GM18499 (cell line): ENCODE measurements around the gene C1orf56.
"Not testable (repeated sequence)": the region's sequence is repeated elsewhere in the genome, so short reads cannot be mapped to it uniquely, and the experiment has no call there.

ENCODE experiments used
- ATAC-seq: cut with Tn5 transposase; IDR thresholded peaks from one replicate; pipeline ENCODE4 v1.9.1; 2021; ENCODE audit warnings: moderate number of reproducible peaks; ENCODE audit not compliant: insufficient read depth, unreplicated experiment

Gene C1orf56

GRCh38 chr1:151060007-151060656 is 12.6 kb downstream of the C1orf56 start, which contains the start of gene MLLT11:
TSS of gene MLLT11 (plus strand) at chr1:151060397. CDS start at chr1:151067225, 6,828 bp downstream.
- ATAC-seq, result no peak

- ATAC-seq, result no peak
Observed at GRCh38 chr1:151060657-151061421, 13.3 kb downstream of the C1orf56 start.

GRCh38 chr1:151061704-151062103 is 14.2 kb downstream of the C1orf56 start:
- no peak for ATAC-seq

- ATAC-seq, result no peak
Observed at GRCh38 chr1:151062741-151063371, 15.3 kb downstream of the C1orf56 start.

GRCh38 chr1:151065089-151065645 is 17.6 kb downstream of the C1orf56 start:
- no peak for ATAC-seq

GRCh38 chr1:151067185-151067584 is 19.6 kb downstream of the C1orf56 start:
- ATAC-seq, result no peak

- no peak for ATAC-seq
Observed at GRCh38 chr1:151069103-151069486, 21.5 kb downstream of the C1orf56 start.

GRCh38 chr1:151070474-151071276 is 23.1 kb downstream of the C1orf56 start, which contains the start of gene GABPB2:
TSS of gene GABPB2 (plus strand) at chr1:151070761. CDS start at chr1:151088190, 17,429 bp downstream.
- ATAC-seq, result no peak

GRCh38 chr1:151072224-151072623 is 24.7 kb downstream of the C1orf56 start:
- no peak for ATAC-seq

GRCh38 chr1:151085953-151086559 is 38.5 kb downstream of the C1orf56 start:
- no peak for ATAC-seq

- ATAC-seq, result not testable (repeated sequence)
Observed at GRCh38 chr1:151097426-151097825, 49.9 kb downstream of the C1orf56 start.

GRCh38 chr1:151098126-151098525 is 50.6 kb downstream of the C1orf56 start:
- no peak for ATAC-seq
